ENCODE measurements around the gene CRYBG1. TPM values are rescaled to one million over a fixed set of nuclear protein-coding genes. Genes with fewer than 3 reads are reported as not detected.
"Not testable (repeated sequence)": the region's sequence is repeated elsewhere in the genome, so short reads cannot be mapped to it uniquely, and the experiment has no call there.

The CRYBG1 gene
- polyA plus RNA-seq, 3 donors, result 22.1 to 30.2 (median 30.0) TPM

DNA sequence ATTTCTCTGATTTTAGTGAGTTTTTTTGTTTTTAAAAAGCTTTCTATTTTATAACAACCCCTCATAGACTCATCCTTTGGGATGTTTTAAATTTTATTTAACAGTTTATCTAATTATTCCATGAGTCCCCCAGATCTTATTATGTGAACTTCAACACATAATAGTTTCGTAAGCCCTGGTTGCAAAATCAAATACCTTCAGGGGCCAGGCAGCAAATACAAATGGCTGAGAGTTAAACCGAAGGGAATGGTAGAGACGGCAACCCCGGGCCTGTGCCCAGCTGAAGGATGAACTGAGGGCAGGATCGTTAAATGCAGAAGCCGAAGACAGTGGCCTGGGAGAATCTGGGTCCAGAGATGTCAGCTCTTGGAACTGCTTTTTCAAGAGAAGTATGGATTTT is 180.4 kb downstream of the CRYBG1 start:
- no peak for DNase-seq (ENCODE audit: low read depth in 3 of 3, low spot score in 2 of 3)

DNA sequence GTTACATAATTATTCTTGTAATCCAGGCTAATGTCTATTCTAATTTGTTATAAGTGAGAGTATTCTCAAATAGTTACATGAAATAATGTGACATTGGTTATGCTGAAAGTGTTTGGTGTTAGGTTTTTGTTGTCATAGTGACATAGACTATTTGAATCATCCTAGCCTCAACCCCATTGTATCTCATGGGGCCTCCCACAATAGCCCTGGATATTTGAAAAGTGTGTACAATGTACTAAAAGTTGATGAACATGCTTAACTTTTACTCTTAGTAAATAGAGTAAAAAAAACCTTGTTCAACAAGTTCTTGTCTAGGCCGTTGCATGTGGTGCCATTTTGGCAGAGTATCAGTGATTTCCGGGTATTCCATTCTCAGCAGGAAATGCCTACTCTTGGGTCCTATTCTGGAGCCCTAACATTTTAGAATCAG is 185.8 kb downstream of the CRYBG1 start:
- no peak for DNase-seq (ENCODE audit: low read depth in 3 of 3, low spot score in 2 of 3)

DNA sequence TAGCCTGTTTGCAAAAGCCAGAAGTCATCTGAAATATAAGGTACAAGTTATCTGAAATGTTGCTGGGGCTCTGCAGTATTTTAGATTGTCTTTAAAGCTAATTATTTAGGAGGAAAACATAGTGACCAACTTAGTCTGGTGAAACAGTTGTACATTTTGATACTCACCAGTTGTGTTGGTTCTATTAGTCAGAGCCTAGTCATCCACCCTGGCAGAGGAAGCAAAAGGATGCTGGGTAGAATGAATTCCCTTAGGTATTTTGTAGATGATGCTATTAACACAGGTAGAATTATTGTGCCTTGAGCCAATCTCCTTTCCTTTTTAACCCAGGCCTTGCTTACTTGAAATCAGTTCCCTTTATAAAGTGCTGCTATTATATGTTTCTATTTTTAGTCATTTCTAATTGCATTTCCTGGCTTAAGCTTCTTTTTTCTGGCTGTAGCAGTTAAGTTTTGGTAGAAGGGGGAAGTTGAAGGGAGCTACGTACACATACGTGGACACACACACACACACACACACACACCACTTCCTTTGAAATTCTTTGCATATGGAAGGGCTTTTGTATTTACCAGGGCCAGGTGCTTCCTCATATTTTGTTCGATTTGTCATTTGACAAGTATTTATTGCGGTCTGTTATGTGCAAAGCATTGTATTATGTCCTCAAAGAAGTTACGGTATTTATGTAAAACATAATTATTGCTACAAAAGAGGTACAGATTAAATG is 186.3 kb downstream of the CRYBG1 start:
- DNase-seq (ENCODE audit: low read depth in 3 of 3, low spot score in 2 of 3), result no peak

GRCh38 chr6:106547601-106548453 is 187.3 kb downstream of the CRYBG1 start:
- no peak for DNase-seq (ENCODE audit: low read depth in 3 of 3, low spot score in 2 of 3)

- DNase-seq (ENCODE audit: low read depth in 3 of 3, low spot score in 2 of 3), result not testable (repeated sequence)
Observed at GRCh38 chr6:106548926-106549455, 188.5 kb downstream of the CRYBG1 start.

GRCh38 chr6:106549521-106549920 is 189.0 kb downstream of the CRYBG1 start:
- no peak for DNase-seq (ENCODE audit: low read depth in 3 of 3, low spot score in 2 of 3)

- DNase-seq (ENCODE audit: low read depth in 3 of 3, low spot score in 2 of 3), result no peak
Observed at GRCh38 chr6:106551155-106551554, 190.6 kb downstream of the CRYBG1 start.

DNA sequence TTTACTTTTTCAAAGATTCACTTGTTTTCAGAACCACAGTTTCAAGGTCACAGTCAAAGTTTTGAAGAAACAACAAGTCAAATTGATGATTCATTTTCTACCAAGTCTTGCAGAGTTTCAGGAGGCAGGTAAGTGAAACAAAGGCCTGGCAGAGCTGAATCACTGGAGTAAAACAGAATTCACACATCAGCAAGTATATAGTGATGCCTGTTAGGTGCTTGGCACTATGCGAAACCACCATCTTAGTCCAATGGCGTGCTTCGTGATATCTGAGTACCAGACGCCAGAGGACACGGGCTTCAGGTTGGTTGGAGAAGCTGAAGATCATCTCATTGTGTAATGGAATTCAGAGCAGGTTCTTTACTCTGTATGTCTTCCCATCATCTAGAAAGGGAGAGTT is 192.9 kb downstream of the CRYBG1 start:
- DNase-seq (ENCODE audit: low read depth in 3 of 3, low spot score in 2 of 3), result no peak

DNA sequence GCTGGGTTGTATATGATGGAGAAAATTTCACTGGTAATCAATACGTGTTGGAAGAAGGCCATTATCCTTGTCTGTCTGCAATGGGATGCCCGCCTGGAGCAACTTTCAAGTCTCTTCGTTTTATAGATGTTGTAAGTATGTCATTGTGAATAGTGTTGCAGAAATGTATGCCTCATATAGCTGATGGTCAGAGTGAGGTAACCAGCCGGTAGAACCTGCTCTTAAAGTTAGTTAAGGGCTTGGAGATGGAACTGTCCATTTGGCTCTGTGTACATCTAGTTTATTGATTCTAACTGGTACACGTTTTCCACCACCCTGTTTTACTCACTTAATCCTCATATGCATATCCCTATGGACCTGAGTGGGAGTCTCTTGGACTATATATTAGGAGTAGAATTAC is 195.2 kb downstream of the CRYBG1 start:
- no peak for DNase-seq (ENCODE audit: low read depth in 3 of 3, low spot score in 2 of 3)

GRCh38 chr6:106556368-106556960 is 195.9 kb downstream of the CRYBG1 start:
- no peak for DNase-seq (ENCODE audit: low read depth in 3 of 3, low spot score in 2 of 3)

DNA sequence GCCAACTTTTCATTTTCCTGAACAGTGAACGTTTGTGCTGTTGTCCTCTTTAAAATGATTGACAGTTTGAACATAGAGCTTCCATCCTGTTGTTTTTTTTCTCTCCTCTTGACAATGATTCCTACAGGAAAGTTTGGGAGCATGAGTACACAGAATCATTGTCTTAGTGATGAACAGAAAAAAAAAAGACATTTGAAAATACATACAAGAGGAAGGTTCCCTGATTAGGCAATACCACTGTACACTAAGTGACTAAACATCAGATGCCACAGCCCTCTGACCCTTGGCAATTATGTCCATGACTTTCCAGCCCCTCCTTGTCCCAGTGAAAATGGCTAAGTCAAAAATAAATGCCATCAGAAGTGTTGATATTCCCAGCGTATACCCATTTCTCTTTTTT is 197.3 kb downstream of the CRYBG1 start:
- DNase-seq (ENCODE audit: low read depth in 3 of 3, low spot score in 2 of 3), result no peak

DNA sequence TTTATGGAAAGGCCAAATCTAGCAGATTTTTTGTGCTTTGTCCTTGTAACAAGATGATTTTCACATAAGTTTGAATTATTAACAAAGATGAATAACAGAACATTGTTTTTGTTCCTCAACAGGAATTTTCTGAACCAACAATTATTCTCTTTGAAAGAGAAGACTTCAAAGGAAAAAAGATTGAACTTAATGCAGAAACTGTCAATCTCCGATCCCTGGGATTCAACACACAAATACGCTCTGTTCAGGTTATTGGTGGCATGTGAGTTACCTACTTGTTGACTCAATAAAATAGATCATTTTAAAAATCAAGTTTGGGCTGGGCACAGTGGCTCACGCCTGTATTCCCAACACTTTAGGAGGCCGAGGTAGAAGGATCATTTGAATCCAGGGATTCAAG is 197.8 kb downstream of the CRYBG1 start:
- no peak for DNase-seq (ENCODE audit: low read depth in 3 of 3, low spot score in 2 of 3)

DNA sequence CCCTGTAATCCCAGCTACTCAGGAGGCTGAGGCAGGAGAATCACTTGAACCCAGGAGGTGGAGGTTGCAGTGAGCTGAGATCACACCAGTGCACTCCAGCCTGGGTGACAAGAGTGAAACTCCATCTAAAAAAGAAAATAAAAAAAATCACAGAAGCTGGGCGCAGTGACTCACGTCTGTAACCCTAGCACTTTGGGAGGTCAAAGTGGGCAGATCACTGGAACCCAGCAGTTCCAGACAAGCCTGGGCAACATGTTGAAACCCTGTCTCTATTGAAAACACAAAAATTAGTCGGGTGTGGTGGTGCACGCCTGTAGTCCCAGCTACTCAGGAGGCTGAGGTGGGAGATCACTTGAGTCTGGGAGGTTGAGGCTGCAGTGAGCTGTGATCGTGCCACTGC is 199.1 kb downstream of the CRYBG1 start:
- not testable (repeated sequence) for DNase-seq (ENCODE audit: low read depth in 3 of 3, low spot score in 2 of 3)

DNA sequence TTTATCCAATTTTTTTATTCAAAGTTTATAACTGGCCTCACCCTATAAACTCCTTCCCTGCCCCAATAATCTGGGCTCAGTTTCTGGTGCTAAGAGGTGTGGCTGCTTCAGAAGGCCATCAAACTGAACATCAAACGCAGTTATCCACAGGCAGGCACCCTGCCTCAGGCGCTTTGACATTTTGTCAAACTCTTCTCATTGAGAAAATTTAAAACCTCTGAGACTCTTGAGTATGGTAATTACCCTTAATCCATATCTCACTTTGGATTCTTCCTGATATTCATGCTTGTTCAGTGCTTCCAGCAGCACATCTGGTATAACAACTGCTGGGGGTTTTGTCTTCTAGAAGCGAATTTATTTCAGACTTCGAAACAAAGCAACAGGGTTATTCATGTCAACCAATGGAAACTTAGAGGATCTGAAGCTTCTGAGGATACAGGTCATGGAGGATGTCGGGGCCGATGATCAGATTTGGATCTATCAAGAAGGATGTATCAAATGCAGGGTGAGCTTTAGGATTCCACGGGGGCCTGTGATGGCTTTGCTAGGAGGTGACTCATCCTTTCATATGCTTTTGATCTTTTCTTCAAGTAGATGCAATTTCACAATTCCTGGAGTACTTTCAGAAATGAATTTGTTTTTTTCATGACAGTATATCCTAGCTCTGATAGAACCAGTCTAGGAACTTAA is 200.6 kb downstream of the CRYBG1 start:
- DNase-seq (ENCODE audit: low read depth in 3 of 3, low spot score in 2 of 3), result no peak

DNA sequence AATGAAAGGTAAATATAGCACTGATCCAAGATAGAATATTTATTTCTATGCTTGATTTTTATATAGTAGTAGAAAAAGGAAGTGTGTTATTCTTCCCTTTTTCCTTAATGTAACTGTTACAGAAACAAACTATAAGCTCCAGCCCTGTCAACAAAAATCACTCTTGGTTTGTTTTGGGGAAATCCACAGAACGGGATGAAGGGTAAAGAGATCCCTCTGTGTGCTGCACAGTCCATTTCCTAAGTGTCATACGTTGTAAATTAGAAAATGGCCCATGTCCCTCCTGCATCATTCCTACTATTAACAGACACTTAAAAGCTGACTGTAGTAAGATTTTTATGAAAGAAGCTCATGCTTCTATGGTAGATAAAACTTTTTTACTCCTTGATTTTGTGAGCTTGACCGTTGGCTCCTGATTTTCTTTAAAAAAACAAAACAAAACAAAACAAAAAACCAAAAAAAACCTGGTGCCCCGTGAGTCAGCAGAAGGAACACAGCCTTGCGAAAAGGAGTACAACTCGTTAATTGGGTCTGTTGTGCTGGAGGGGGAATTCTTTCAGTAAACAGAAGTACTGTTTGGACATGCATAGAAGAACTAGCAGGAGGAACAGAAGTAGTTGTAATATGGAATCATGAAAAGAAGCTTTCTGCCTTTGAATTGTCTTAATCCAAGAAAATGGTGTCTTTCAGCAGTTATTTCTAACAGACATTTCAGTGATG is 201.3 kb downstream of the CRYBG1 start:
- no peak for DNase-seq (ENCODE audit: low read depth in 3 of 3, low spot score in 2 of 3)

- DNase-seq (ENCODE audit: low read depth in 3 of 3, low spot score in 2 of 3), result no peak
Observed at GRCh38 chr6:106563614-106564013, 203.1 kb downstream of the CRYBG1 start.

DNA sequence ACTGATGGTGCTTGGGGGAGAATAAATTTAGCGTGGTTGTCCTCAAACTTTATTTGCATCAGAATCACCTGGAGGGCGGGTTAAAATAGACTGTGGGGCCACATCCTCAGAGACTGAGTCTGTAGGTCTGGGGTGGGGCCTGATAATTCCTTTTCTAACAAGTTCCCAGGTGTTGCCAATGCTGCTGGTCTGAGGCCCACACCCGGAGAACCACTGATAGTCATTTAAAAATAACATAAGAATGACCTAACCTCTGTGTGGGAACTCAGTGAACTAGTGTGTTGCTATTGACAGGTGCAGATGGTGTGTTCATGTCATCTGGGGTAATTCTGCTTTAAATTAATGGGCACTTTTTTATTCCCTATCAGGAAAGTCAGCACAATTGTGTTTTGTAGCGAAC is 204.0 kb downstream of the CRYBG1 start:
- no peak for DNase-seq (ENCODE audit: low read depth in 3 of 3, low spot score in 2 of 3)

DNA sequence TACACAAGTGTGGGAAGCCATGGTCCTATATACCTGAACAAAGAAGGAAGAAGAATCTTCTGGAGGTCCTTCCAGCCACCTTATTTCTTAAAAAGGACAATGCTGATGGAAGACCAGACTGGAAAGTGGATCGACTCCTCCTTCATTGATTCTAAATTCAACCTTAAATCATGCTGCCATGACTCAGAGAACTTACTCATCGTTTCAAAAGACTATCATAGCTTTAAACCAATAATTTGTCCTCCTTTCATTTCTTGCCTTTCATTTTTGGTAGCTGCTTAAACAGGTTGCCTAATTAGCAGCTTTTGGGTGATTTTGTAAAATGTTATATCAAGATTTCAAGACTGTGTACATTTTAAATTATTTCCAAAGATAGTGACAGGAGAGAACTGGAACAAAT is 208.0 kb downstream of the CRYBG1 start:
- no peak for DNase-seq (ENCODE audit: low read depth in 3 of 3, low spot score in 2 of 3)

- no peak for DNase-seq (ENCODE audit: low read depth in 3 of 3, low spot score in 2 of 3)
Observed at GRCh38 chr6:106569428-106569827, 208.9 kb downstream of the CRYBG1 start.

DNA sequence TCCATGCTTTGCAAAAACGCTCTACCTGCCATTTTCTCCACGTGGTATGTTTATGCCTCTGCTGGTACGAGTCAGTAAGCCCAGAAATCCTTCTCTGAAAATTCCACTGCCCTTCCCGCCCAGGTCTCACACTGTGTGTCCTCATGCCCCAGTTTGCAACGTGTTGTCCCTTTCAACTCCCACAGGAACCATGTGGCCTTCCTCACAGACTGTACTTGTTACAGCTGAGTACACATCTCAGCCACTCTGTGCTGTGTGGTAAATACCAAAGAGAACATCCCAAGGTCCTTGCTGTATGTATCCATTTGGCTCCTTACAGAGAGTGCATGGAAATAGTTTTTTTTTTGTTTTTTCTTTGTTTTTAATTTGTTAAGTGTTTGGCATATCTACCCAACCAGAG is 211.9 kb downstream of the CRYBG1 start:
- DNase-seq (ENCODE audit: low read depth in 3 of 3, low spot score in 2 of 3), result no peak

Data from right renal cortex interstitium (tissue), 3 donors.